Urinary bladder (tissue), 4 donors: ENCODE results near the gene CHTF18. TPM values are rescaled to one million over a fixed set of nuclear protein-coding genes. Genes with fewer than 3 reads are reported as not detected.
"Not testable (repeated sequence)": the region's sequence is repeated elsewhere in the genome, so short reads cannot be mapped to it uniquely, and the experiment has no call there.

ENCODE experiments used
- DNase-seq: peaks from one replicate; pipeline ENCODE4 v3.0.0-alpha.2; 2015; ENCODE audit errors: extremely low spot score
- H3K27ac ChIP-seq: one replicate; pipeline ENCODE4 v1.5.1; 2013; ENCODE audit warnings: low read depth, mild to moderate bottlenecking, moderate library complexity
- H3K36me3 ChIP-seq: one replicate; pipeline ENCODE4 v1.6.1; 2013; ENCODE audit warnings: mild to moderate bottlenecking, moderate library complexity; ENCODE audit not compliant: insufficient read depth
- H3K4me1 ChIP-seq: one replicate; pipeline ENCODE4 v1.6.1; 2013; ENCODE audit warnings: mild to moderate bottlenecking, moderate library complexity; ENCODE audit not compliant: insufficient read depth
- H3K4me3 ChIP-seq: one replicate; pipeline ENCODE4 v1.5.1; 2013; ENCODE audit warnings: low read depth, low read length
- WGBS: extraction: QIAGEN DNeasy Blood & Tissue Kit; methylation state at CpG from one replicate; pipeline ENCODE4 v1.1.7; 2013; 5-methylcytosine and 5-hydroxymethylcytosine counted together
- polyA plus RNA-seq: library from polyadenylated mRNA; stranded (reverse); fragments of 200-250 nt; gene quantifications from one replicate; pipeline ENCODE4 v1.2.3, GENCODE V29; 2013
- total RNA-seq: library from RNA; depleted of rRNA; stranded (reverse); fragments of >200 nt; gene quantifications from one replicate; pipeline ENCODE4 v1.2.3, GENCODE V29; 2014
- donor health status: healthy with polysubstance abuse.
- donor health status: healthy.

CHTF18 gene
- total and polyA plus RNA-seq, 2 donors: 8.6 to 16.7 TPM

DNA sequence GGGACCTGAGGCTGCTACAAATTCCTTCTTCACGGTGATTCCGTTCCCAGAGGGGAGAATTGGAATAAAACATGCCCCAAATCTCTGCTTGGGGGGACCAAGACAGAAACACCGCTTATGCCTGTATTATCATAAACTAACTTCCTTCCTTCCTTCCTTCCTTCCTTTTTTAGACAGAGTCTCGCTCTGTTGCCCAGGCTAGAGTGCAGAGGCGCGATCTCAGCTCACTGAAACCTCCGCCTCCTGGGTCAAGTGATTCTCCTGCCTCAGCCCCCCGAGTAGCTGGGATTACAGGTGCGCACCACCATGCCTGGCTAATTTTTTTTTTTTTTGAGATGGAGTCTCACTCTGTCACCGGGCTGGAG is 31.6 kb downstream of the CHTF18 start:
- H3K27ac ChIP-seq, H3K4me1 ChIP-seq, H3K4me3 ChIP-seq, DNase-seq, H3K36me3 ChIP-seq: not testable (repeated sequence)
- 68% methylated on average over 10 of the region's 10 CpGs for WGBS

DNA sequence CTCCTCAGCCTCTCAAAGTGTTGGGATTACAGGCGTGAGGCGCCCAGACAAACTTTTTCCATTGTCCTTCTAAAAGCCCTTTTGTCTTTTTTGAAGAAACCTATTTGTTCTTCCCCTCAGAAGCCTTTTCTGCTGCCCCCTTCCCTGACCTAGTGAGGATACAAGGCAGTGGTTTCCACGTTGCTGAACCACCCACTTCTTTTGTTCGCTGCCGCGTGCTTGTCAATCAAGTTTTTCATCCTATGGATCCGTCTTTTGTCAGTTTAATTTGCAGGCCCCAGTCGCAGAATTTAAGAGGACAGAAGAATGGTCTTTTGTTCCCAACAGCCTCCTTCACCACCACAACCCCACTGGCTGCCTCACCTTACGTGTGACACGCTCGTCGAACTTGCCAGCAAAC is 32.3 kb downstream of the CHTF18 start:
- 84% methylated on average over 12 of the region's 12 CpGs for WGBS
- no peak overlapping the region for H3K4me3 ChIP-seq
- no peaks in the 10 kb centered on the region for H3K4me1 ChIP-seq
- no peak overlapping the region for H3K27ac ChIP-seq
- DNase-seq: no peak
- no peaks in the 10 kb centered on the region for H3K36me3 ChIP-seq

DNA sequence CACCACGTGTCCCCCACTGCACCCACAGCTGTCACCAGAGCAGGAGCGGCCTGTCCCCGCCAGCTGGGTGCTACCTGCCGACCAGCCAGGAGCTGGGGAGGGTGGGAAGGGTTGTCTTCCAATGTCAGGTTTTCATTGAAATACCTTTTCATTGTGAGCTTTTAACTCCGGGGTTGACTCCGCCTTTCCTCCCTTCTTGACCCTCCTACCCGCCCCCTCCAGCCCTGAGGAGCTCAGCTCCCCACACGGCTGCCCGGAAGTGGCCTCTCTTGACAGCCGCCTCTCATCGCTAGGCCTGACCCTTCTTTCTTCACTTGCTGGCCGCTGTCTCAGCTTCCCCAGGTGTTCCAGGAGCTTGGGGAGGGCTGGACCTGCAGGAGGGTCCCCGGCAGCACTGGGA is 33.3 kb downstream of the CHTF18 start:
- H3K27ac ChIP-seq: no peak overlapping the region
- no peaks in the 10 kb centered on the region for H3K4me1 ChIP-seq
- DNase-seq: no peak
- WGBS: 61% methylated on average over 13 of the region's 13 CpGs
- no peak overlapping the region for H3K4me3 ChIP-seq
- H3K36me3 ChIP-seq: no peaks in the 10 kb centered on the region

DNA sequence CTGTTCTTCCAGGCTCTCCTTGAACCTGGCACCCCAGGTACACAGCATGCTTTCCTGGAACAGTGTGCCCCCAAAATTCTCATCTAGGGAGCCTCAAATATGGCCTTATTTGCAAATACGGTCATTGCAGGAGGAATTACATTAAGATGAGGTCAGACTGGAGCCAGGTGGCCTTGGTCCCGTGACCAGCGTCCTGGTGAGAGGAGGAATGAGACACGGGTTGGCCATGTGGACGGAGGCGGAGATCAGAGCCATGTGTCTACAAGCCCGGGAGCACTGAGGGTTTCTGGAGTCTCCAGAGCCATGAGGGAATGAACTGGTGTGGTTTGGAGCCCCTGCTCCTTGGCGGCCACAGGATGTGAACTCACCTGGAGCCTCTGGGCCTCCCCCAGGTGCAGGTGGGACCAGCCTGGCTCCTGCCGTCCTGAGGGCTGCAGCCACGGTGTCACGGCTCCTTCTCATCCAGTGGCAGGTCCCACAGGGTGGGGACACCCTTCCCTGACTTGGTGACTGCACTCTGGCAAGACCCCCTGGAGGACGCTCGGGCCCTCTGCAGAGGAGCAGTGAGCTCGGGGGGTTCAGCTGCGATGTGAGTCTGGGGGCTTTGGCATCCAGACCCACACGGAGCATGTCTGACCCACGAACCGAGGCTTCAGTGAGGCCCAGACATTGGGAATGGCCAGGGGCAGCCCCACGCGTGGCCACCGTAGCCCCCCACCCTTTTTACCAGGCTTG is 33.9 kb downstream of the CHTF18 start:
- no peaks in the 10 kb centered on the region for H3K4me1 ChIP-seq
- no peak overlapping the region for H3K27ac ChIP-seq
- 85% methylated on average over 21 of the region's 21 CpGs for WGBS
- no peak for DNase-seq
- H3K4me3 ChIP-seq: no peak overlapping the region
- no peaks in the 10 kb centered on the region for H3K36me3 ChIP-seq

DNA sequence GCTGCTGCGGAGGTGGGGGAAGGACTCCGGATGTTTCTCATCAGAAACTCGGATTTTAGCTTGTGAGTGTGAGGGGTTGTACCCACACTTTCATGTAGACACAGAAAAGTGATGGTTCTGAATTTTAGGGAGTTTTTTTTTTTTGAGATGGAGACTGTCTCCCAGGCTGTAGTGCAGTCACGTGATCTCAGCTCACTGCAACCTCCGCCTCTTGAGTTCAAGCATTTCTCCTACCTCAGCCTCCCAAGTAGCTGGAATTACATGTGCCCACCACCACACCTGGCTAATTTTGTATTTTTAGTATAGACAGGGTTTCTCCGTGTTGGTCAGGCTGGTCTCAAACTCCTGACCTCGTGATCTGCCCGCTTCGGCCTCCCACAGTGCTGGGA is 34.5 kb downstream of the CHTF18 start:
- 92% methylated on average over 9 of the region's 9 CpGs for WGBS
- no peak overlapping the region for H3K27ac ChIP-seq
- H3K4me1 ChIP-seq: no peaks in the 10 kb centered on the region
- no peak for DNase-seq
- no peaks in the 10 kb centered on the region for H3K36me3 ChIP-seq
- H3K4me3 ChIP-seq: no peak overlapping the region

DNA sequence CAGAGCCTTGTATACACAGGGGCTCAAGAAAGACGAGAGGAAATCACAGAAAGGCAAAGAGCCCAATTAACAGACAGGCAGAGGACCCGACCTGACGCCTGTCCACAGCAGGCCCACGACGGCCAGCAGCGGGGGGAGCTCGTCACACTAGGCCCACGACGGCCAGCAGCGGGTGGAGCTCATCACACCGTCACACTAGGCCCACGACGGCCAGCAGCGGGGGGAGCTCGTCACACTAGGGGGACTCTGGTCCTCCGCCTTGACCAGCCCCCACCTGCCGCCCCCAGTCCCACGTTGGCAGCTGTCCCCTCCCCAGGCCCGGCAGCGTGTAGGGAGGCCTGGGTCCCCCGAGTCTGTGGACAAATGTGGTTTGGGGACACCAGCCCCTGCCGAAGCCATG is 35.8 kb downstream of the CHTF18 start:
- WGBS: 86% methylated on average over 22 of the region's 22 CpGs
- DNase-seq: no peak
- Histone ChIP-seq H3K4me1 (no peaks in the 10 kb centered on the region), H3K4me3 (no peak overlapping the region), H3K27ac (no peak overlapping the region), H3K36me3 (no peaks in the 10 kb centered on the region)

DNA sequence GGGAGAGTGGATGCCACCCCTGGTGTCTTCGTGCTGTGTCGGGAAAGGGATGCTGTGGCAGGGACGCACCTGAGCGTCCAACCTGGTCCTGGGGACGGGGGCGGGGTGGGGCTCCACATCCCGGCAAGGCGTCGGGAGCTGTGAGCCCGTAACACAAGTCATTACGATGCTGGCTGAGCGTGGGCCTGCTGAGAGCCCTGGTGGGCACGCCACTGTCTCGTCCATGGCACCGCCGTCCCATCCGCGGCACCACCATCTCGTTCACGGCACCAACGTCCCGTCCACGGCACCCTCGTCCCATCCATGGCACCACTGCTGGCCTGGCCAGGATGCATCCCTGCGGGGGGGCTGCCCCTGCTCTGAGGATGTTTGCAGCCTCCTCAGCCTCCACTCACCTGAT is 36.2 kb downstream of the CHTF18 start:
- DNase-seq: no peak

DNA sequence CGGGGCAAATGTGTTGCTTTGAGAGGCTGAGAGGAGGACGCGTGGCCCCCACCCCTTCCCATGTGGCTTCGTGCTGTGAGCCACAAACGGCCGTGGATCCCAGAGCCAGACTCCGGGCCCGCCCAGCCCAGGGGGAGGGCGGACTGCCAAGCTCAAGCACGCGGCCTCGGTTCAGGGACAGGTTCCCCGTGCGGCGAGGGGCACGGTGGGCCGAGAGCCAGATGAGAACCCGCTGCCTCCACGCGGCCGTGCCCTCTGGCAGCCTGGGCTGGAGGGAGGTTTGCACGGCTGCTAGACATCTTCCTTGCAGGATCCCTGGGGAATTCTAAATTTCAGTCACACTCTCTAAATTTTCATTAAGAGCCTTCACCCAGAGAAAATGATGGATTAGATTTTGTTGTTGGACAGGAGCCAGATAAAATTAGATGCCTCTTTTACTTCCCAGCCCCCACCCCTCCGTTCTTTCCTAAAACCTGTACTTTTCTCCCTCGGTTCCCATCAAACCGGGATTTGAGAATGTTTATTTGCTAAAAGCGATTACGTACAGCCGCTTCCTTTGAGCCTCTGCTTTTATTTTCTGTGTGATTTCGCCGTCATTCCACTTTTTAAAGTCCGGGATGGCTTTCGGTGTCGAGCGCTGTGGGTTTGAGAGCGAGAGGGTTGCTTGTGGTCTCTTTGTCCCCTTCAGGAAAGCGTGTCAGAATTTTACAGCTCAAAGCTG is 37.1 kb downstream of the CHTF18 start:
- H3K4me3 ChIP-seq: no peak overlapping the region
- no peak overlapping the region for H3K27ac ChIP-seq
- 21% methylated on average over 36 of the region's 36 CpGs for WGBS
- DNase-seq: no peak
- no peaks in the 10 kb centered on the region for H3K36me3 ChIP-seq
- H3K4me1 ChIP-seq: no peaks in the 10 kb centered on the region

More for the DNA sequence above, 36.2 kb downstream of the CHTF18 start:
- Histone ChIP-seq H3K27ac (no peak overlapping the region), H3K4me1 (no peaks in the 10 kb centered on the region), H3K4me3 (no peak overlapping the region), H3K36me3 (no peaks in the 10 kb centered on the region)
- 90% methylated on average over 25 of the region's 25 CpGs for WGBS

DNA sequence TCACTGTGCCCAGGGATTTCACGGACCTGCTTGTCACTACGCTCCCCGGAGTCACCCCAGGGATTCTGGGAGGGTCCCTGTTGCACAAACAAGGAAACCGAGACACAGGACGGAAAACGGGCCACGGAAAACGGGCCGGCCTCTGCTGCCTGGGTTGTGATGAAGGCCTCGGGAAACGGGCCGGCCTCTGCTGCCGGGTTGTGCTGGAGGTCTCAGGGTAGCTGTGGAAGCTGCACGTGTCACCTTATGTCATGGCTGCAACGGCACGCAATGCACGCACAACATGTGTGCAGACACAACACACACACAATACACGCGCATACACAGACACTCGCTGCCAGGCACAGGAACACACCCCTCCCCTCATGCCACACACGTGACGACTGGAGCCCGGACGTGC is 39.1 kb downstream of the CHTF18 start:
- Histone ChIP-seq H3K36me3 (no peaks in the 10 kb centered on the region), H3K4me3 (no peak overlapping the region), H3K4me1 (no peaks in the 10 kb centered on the region), H3K27ac (no peak overlapping the region)
- WGBS: 85% methylated on average over 24 of the region's 24 CpGs
- no peak for DNase-seq

DNA sequence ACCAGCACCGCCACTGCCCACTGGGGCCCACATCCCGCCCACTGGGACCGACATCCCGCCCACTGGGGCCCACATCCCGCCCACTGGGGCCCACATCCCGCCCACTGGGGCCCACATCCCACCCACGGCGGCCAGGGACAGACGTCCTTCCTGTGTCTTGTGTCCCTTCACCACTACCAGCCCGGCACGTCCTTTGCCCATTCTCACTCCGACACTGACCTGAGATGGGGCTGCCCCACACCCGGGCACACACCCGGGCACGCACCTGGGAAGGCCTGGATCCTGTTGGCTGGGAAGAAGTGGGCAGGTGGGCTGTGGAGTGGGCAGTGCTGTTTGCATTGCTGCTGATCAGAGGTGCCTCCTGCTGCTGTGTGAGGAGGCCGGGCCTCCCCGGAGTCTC is 40.5 kb downstream of the CHTF18 start:
- H3K36me3 ChIP-seq: no peaks in the 10 kb centered on the region
- no peak overlapping the region for H3K27ac ChIP-seq
- no peak for DNase-seq
- no peaks in the 10 kb centered on the region for H3K4me1 ChIP-seq
- WGBS: 89% methylated on average over 17 of the region's 17 CpGs
- no peak overlapping the region for H3K4me3 ChIP-seq

DNA sequence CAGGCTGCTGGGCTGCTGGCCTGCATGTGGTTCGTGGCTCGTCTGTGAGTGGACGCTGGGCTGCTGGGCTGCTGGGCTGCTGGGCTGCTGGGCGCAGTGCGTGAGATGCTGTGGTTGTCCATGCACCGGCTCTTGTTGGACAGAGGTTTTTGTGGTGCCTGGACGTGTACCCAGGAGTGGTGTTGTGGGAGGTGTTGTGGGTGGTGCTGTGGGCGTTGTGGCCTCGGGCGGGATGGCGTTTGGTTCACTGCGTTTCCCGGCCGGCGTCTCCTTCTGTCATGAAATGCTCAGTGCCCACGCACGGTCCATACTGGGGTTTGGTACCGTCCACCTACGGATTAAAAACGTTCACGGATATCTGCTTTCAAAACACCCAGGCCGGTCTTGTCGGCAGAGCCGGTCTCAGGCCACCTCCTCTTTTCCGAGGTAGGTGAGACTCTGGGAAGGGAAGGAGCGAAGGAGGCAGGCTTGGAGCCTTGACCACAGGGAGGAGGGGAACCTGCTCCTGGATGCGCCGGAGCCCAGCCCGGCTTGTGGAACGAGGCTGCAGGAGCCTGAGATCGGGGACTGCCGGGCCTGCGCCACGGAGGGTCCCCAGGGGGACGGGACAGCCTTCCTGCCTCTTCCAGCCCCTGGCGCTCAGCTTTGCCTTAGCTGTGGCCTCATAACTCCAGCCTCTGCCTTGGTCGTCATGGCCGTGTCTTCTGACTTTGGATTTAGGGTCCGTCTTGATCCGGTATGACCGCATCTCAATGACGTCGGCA is 41.9 kb downstream of the CHTF18 start:
- Histone ChIP-seq H3K4me3 (no peak overlapping the region), H3K36me3 (no peaks in the 10 kb centered on the region), H3K4me1 (no peaks in the 10 kb centered on the region), H3K27ac (no peak overlapping the region)
- WGBS: 85% methylated on average over 43 of the region's 43 CpGs
- no peak for DNase-seq

DNA sequence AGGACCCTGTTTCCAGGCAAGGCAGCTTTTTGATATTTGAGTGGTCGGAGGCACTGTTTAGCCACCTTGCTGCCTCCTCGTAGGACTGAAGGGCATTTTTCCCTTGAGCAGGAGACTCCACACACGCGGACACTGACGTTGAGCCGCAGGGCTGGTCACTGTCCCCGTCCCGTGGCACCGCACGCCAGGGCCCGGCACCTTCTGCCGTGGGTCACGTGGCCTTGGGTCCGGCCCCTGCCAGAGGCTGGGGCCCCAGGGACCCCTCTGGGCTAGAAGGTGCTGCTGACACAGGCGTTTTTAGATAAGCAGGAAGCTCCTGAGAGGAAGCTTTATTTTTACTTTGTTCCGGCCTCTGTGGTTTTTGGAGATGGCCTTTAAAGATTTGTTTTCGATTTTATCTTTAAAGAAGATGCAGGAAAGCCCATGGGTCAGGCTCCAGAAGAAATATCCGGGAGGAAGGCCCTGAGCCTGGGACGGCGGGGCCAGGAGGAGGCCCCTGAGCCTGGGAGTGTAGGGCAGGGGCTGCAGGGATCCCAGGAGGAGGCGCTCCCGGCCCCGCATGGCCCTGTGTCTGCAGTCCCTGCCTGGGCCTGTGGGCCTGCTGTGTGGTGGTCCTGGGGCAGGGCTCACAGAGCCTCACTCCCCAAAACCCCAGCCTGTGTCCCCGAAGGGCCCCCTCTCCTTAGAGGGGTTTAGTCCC is 42.6 kb downstream of the CHTF18 start:
- H3K4me3 ChIP-seq: no peak overlapping the region
- no peak for DNase-seq
- no peak overlapping the region for H3K27ac ChIP-seq
- H3K36me3 ChIP-seq: no peaks in the 10 kb centered on the region
- H3K4me1 ChIP-seq: no peaks in the 10 kb centered on the region
- WGBS: 65% methylated on average over 24 of the region's 24 CpGs

DNA sequence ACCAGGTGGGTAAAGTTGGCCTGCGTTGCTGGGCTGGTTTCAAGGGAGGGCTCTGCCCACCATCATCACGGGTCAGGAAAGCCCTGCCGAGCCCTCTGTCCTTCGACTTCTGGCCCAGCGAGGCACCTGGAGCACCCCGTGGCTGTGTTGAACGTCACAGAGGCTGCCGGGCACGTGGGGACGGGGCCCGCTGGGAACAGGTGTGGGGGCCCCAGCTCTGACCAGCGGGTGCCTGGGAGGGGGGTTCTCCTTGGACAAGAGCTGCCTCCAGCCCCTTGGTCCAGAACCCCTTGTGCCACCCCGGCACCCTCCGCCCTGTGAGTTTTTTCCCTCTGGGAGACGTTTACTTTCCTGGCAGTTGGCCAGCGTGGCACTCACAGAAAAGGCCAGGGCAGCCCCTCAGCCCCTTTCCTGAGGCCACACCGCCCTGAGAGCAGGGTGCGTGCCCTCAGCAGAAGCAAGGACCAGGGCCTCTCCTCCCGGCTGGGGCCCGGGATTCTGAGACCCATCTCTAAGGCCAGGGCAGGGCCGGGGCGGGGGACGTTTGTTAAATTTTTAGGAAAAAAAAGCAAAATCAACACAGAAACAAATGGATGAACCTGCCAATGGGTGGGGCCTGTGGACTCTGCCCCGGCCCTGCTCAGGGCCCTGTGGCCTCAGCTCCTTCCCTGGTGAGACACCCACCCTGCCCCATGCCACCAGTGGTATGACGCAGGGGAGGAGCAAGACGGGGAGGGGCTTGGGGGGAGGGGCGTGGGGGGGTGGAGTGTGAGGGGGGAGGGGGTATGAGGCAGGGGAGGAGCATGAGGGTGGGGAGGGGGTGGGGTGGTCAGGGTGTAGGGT is 43.4 kb downstream of the CHTF18 start:
- no peaks in the 10 kb centered on the region for H3K36me3 ChIP-seq
- 69% methylated on average over 27 of the region's 27 CpGs for whole genome bisulfite sequencing
- DNase-seq: no peak
- H3K4me3 ChIP-seq: no peak overlapping the region
- no peak overlapping the region for H3K27ac ChIP-seq
- H3K4me1 ChIP-seq: no peaks in the 10 kb centered on the region
